ENCODE data around the gene NELL1. TPM values are rescaled to one million over a fixed set of nuclear protein-coding genes. Genes with fewer than 3 reads are reported as not detected.

NELL1 gene
- total and polyA plus RNA-seq, 8 donors: 0.24 to 1.8 (median 0.71) TPM; not detected in 2

GRCh38 chr11:21520244-21520643 lies 850.9 kb downstream of the NELL1 start:
- no peak for DNase-seq
- Histone ChIP-seq H3K36me3 (no peaks in the 10 kb centered on the region), H3K27ac (no peak overlapping the region), H3K27me3 (no peaks in the 10 kb centered on the region), H3K4me3 (no peak overlapping the region), H3K4me1 (no peaks in the 10 kb centered on the region), H3K9me3 (no peaks in the 10 kb centered on the region)
- no peak for ATAC-seq
- no peak for TF ChIP-seq CTCF (IDR thresholded peaks at IDR 0.05)
- intact Hi-C loops (cut with DNase I): no loop called here

GRCh38 chr11:21529187-21529586 lies 859.8 kb downstream of the NELL1 start:
- H3K27me3 ChIP-seq: no peaks in the 10 kb centered on the region

GRCh38 chr11:21534288-21534687 lies 864.9 kb downstream of the NELL1 start:
- intact Hi-C loops (cut with DNase I): no loop called here
- H3K27ac ChIP-seq: no peak overlapping the region
- no peak overlapping the region for H3K4me3 ChIP-seq
- no peaks in the 10 kb centered on the region for H3K4me1 ChIP-seq
- ATAC-seq (no peak), DNase-seq (no peak)
- H3K9me3 ChIP-seq: peaks cover 0 to under 1% of the 10 kb centered on the region in 2 donors
- H3K36me3 ChIP-seq: no peaks in the 10 kb centered on the region
- H3K27me3 ChIP-seq: no peaks in the 10 kb centered on the region
- no peak for TF ChIP-seq CTCF (IDR thresholded peaks at IDR 0.05)

More at GRCh38 chr11:21529187-21529586, 859.8 kb downstream of the NELL1 start:
- TF ChIP-seq CTCF (IDR thresholded peaks at IDR 0.05): no peak
- no peaks in the 10 kb centered on the region for H3K4me1 ChIP-seq
- no peak overlapping the region for H3K4me3 ChIP-seq
- DNase-seq (no peak), ATAC-seq (no peak)
- H3K36me3 ChIP-seq: no peaks in the 10 kb centered on the region
- H3K27ac ChIP-seq: no peak overlapping the region
- H3K9me3 ChIP-seq: no peaks in the 10 kb centered on the region
- intact Hi-C loops (cut with DNase I): no loop called here

GRCh38 chr11:21537980-21538379 lies 868.6 kb downstream of the NELL1 start:
- no peak for ATAC-seq
- intact Hi-C loops (cut with DNase I): no loop called here
- Histone ChIP-seq H3K36me3 (no peaks in the 10 kb centered on the region), H3K4me3 (no peak overlapping the region), H3K27ac (no peak overlapping the region), H3K27me3 (no peaks in the 10 kb centered on the region), H3K4me1 (no peaks in the 10 kb centered on the region), H3K9me3 (peaks cover 0 to 2% of the 10 kb centered on the region in 2 donors)
- no peak for TF ChIP-seq CTCF (IDR thresholded peaks at IDR 0.05)
- DNase-seq: no peak

GRCh38 chr11:21541187-21541751 lies 871.9 kb downstream of the NELL1 start:
- H3K4me3 ChIP-seq: no peak overlapping the region
- H3K36me3 ChIP-seq: no peaks in the 10 kb centered on the region
- ATAC-seq: no peak
- no peaks in the 10 kb centered on the region for H3K27me3 ChIP-seq
- no peak for DNase-seq
- no peak overlapping the region for H3K27ac ChIP-seq
- intact Hi-C loops (cut with DNase I): no loop called here
- no peak for TF ChIP-seq CTCF (IDR thresholded peaks at IDR 0.05)
- peaks cover 0 to 2% of the 10 kb centered on the region in 2 donors for H3K9me3 ChIP-seq
- H3K4me1 ChIP-seq: no peaks in the 10 kb centered on the region
